Measurements from ENCODE around the gene ORAI3.
"Not testable (repeated sequence)": the region's sequence is repeated elsewhere in the genome, so short reads cannot be mapped to it uniquely, and the experiment has no call there.

ORAI3 gene

DNA sequence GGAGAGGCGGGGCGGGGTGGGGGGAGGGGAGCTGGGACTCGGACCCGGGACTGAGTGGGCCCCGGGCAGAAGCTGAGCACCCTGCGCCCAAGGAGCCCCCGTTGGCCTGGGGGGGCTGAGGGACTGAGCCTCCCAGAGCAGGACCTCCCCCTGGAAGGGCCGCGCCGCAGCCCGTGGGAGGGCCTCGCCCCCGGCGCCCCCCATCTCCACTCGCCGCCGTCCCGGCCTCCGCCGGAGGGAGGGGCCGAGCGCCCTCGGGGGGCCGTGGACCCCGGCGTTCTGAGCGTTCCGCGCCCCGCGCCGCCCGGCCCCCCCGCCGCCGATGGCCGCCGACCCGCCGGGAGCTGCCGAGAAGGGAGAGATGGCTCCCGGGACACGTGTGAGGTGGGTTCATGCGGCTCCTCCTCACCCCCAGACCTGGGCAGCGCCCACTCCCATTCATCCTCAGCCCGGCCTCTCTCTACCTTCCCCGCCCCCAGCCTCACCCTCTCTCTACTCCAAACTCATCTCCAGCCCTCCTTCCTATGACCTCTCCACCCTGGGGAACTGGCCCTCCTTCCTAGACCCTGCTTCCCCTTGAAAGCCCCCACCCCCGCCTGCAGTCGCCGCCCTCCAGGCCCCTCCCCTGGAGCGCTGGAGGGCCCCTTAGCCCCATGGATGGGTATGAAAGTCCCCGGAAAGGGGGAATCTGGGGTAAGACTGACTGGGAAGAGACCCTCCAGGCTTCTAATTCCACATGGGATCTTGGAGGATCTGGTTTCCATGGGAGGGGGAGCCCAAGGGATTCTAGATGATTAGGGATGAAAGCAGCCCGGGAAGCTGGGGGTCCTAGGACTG is 24.6 kb upstream of the ORAI3 start:
- DNase-seq = peak; percentile 30

DNA sequence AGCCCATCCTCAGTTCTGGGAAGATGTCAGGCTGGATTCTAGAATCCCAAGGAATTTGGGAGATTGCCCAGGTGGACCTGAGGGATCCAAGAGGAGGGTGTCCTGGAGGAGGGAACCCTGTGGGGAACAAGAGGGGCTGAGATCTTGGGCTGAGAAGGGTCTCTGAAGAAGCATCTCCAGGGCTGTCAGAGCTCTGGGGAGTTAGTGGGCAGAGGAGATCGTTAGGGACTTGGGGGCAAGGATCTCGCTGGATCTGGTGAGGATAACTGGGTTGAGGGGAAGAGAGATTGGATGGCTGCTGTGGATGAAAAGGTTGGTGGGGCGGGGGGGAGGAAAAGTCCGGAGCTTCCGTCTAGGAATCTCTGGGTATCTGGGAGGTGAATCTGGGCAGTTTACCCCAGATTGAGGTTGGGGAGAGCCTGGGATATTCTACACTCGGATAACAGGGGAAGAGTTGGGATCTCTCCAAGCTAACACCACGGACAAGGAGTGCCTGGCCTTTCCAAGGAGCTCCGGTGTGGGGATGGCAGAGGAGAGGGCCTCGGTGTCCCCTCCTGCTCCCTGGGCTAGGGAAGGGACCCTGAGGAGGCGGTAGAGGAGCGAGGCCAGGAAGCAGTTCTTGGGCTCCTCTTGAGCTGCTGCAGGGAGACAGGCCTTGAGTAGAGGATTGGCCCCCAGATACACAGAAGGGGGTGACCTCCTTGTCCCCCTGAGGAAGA is 23.8 kb upstream of the ORAI3 start:
- no peak for DNase-seq

DNA sequence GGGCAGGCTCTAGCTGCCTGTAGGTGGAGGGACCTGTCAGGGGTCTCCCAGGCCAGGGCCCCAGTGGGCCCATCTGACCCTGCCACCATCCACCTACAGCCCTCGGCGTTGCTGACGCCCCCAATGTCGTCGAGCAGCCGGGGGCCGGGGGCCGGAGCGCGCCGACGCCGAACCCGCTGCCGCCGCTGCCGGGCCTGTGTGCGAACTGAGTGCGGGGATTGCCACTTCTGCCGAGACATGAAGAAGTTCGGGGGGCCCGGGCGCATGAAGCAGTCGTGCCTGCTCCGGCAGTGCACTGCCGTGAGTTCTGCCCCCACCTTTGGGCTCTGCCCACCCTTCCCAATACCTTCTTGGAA is 23.3 kb upstream of the ORAI3 start:
- DNase-seq = no peak

DNA sequence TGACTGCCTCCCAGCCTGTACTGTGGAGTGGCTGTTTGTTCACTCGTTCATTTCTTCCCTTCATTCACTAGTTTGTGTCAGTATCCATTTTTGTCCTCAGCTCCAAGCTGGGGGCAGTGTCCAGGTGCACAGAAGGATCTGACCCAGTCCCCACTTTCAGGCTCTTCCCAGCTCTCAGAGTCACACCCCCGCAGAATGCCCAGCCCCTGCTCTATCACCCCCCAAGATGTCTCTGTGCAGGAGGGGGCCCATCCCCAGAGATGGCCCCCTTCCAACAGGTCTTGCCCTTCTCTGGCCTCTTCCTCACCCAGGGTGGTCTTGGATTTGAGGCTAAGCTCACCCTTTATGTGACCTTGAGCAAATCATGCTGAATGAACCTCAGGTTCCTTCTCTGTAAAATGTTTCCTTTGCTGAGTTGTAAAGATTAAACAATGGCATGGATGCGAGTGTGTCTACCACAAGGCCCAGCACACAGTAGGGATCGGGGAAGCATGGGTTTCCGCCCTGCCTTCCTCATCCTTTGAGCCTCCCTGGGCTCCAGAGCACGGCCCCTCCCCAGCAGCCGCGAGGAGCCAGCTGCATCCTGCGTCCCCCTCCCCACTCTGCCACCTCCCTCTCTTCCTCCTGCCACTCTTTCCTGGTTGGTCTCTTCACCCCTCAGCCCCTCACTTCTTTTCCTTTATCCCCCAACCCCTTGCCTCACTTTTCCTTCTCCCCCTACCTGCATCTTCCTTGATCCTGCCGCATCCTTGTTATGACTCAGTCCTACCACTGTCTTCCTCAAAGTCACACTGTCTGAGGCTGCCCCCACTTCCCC is 22.7 kb upstream of the ORAI3 start:
- DNase-seq = no peak

DNA sequence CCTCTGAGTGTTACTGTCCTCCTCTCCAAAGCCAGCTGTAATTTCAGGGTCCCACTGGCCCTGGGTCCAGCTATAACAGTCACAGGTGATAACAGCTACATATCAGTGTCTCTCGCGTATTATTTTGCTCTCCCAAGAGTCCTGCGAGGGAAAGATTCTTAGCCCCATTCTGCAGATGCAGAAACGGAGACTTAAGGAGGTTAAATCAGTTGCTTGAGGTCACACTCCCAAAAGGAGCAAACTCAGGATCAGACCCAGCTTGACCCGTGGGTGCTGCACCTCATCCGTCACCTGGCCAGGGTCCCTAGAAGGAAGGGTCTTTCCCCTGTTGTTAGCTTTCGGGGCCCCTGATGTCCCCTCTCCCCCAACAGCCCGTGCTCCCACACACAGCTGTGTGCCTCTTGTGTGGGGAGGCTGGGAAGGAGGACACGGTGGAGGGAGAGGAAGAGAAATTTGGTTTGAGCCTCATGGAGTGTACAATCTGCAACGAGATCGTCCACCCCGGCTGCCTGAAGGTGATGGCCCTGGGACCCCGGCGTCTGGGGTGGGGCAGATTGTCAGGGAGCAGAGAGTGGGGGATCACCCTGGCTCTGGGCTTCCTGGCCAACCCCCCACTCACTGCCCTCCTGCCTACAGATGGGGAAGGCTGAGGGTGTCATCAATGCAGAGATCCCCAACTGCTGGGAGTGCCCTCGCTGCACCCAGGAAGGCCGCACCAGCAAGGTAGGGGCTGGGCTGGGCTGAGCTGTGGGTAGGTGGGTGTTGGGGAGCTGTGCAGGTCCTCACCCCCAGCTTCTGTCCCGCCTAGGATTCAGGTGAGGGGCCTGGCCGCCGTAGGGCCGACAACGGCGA is 21.7 kb upstream of the ORAI3 start:
- DNase-seq = no peak

DNA sequence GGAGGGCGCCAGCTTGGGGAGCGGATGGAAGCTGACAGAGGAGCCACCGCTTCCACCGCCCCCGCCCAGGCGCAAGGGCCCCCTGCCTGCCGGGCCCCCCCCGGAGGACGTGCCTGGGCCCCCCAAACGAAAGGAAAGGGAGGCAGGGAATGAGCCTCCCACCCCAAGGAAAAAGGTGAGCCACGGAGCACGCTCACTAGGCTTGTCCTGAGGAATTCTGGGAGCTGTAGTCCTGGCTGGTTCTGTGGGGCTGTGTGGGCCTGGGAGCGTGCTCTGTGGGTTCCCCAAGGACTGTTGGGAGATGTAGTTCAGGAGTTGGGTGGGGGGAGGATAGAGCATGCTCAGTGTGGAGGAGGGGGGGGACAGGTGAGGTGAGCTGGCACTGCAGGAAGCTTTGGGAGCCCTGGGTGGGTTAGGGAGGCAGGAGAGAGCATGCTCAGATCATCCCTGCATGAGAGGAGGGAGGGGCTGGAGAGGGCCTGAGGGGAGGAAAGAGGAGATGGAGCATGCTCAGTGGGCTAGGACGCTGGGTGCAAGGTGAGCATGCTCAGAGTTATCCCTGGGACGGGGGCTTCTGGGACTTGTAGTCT is 21.0 kb upstream of the ORAI3 start:
- no peak for DNase-seq

DNA sequence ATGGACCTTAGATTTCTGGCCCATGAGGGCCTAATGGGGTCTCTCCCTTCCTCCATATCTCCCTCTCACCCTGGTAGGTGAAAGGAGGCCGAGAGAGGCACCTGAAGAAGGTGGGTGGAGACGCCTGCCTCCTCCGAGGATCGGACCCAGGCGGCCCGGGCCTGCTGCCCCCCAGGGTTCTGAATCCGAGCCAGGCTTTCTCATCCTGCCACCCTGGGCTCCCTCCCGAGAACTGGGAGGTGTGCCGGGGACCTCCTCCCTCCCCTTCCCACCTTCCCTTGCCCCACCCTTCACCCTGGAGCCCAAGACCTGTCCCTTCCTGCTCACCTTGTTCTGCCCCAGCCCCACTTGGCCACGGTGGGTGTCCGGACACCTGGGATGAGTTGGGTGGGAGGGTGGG is 20.5 kb upstream of the ORAI3 start:
- DNase-seq = no peak

DNA sequence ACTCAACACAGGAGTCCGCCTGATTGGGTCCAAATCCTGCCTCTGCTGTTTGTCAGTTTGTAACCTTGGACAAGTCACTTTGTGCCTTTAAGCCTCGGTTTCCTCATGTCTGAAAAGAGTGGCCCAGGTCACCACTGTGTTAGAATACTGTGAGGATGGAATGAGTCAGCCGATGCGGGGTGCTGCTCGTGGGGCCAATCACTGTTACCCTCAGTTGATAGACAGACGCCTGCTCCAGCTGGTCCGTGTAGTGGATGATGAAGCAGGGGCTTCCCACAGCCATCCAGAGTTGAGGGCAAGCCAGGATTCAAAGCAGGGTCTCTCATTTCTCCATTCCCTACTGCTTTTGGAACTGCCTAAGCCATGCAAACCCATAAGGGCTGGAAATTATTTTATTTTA is 19.7 kb upstream of the ORAI3 start:
- DNase-seq = no peak

DNA sequence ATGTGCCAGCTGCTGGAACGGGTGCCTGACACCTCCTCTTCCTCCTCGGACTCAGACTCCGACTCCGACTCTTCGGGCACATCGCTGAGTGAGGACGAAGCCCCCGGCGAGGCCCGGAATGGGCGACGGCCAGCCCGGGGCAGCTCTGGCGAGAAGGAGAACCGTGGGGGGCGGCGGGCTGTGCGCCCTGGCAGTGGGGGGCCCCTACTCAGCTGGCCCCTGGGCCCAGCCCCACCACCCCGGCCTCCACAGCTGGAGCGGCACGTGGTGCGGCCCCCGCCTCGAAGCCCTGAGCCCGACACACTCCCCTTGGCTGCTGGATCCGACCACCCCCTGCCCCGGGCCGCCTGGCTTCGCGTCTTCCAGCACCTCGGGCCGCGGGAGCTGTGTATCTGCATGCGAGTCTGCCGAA is 18.7 kb upstream of the ORAI3 start:
- no peak for DNase-seq

DNA sequence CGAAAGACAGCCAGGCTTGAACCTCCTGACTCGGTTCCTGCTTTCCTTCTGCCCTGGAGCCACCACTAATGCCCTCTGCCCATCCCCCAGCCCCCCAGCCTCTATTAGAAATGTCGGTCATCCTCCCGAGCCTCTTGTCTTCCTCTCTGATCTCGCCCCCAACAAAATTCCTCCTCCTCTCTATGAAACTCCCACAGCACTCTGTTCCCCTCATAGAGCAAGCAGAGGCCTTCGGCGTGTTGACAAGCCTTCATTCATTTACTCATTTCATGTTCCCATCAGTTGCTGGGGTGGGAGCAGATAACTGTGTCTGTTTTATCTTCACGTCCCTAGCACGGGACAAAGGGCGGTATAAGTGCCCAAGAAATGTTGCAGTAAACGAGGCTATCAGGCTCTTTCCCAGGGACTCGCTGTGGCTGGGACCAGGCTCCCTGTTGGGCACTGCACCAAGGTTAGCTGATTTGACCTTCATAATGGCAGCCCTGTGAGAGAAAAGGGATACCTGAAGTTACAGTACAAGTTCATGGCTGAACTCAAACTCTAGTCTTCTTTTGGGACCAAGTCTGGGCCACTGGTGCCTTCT is 17.7 kb upstream of the ORAI3 start:
- no peak for DNase-seq

DNA sequence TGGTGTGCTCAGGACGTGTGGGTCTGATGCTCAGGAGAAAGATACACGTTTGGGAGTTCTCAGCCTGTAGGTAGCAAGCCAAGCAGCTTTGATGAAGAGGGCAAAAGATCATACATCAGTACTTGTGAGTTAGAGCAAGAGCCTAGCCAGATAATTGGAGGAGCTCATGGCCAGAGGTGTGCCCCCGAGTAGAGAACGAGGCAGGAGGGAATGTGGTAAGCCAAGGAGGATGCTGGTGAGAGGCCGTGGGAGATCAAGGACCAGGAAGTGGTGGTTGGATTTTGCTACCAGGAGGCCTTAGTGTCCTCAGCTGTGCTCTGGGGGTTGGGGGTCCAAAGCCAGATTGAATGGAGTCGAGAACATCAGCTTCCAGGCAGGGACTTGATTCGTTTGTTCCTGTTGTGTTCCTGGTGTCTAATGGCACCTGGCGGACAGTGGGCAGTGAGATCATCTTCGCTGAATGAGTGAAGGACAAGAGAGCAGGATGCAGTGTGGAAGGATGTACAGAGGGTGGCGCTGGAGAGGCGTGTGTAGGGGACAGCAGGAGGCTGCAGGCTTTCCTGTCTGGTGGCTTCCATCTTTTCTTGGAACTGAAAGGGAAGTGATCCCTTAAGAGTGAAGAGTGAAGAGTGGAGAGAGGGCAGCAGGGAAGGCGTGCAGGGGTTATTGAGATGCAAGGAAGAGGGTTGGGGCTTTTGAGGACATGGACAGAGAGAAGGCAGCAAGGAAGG is 13.9 kb upstream of the ORAI3 start:
- DNase-seq = no peak

DNA sequence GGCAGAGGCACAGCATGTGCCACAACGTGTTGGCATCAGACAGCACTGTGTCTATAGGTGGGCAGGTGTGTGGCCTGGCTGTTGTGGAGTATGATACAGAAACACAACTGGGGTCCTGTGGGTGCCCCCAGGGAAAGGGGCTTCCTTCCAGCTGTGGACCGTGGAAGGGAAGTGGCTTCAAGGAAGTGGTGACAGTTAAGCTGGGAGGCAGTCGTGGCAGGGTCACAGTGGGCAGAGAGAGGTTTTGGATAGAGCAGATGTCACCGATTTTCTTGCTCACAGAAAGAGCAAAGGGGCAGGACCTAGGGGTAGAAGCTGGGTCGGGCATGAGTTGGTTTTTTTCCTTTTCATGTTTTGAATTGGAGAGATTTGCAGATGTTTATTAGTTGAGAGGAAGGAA is 11.2 kb upstream of the ORAI3 start:
- DNase-seq = no peak

DNA sequence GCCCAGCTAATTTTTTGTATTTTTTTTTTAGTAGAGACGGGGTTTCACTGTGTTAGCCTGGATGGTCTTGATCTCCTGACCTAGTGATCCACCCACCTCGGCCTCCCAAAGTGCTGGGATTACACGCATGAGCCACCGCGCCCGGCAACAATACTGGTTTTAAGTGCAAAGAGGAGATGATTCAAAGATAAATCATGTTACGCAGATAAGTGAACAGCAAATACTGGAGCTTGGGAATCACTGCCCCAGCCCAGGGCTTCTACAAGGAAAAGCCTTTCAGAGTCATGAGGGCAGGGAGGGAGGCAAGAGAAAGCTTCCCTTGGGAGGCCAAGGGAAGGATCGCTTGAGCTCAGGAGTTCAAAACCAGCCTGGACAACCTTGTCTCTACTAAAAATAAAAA is 9.3 kb upstream of the ORAI3 start:
- DNase-seq = not testable (repeated sequence)

DNA sequence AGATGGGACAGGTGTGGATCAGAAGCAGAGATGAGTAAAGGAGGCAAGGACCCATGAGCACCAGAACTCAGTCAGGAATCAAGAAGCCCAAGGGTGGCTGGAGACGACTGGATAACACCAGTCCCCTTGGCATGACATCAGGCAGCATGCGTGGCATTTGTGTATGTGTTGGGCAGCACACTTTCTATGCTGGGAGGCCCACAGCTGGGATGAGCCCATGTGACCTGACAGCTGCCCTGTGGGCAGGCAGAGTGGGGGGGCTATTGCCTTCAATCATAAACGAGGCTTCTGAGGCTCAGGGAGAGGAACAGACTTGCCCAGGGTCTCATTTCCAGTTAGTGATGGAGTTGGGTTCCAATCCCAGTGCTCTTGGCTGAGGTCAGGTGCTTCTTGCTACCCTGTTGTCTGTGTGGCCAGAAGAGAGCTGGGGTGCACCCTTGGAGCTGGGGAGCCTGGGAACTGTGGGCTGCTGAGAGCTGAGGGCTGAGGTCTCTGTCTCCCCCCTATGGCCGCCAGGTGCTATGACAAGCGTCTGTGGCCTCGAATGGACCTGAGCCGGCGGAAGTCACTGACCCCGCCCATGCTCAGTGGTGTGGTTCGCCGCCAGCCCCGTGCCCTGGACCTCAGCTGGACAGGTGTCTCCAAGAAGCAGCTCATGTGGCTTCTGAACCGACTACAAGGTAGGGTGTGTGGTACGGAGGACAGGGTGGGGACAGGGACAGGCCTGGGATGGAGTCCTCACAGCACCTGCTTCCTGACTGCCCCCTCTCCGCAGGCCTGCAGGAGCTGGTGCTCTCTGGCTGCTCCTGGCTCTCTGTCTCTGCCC is 7.1 kb upstream of the ORAI3 start:
- peak; percentile 67 for DNase-seq

DNA sequence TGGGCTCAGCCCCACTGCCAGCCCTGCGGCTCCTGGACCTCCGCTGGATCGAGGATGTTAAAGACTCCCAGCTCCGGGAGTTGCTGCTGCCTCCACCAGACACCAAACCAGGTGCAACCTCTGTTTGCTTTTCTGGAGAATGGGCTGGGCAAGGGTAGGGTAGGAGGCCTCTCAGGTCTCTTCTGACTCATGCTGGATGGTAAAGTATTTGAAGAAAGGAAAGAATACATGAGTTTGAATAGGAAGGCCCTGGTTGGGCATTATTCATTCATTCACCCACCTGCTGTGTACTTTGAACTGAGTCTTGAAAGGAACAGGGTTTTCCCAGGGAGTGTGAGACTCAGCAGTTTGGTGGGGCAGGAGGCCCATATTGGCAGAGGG is 6.5 kb upstream of the ORAI3 start:
- no peak for DNase-seq

DNA sequence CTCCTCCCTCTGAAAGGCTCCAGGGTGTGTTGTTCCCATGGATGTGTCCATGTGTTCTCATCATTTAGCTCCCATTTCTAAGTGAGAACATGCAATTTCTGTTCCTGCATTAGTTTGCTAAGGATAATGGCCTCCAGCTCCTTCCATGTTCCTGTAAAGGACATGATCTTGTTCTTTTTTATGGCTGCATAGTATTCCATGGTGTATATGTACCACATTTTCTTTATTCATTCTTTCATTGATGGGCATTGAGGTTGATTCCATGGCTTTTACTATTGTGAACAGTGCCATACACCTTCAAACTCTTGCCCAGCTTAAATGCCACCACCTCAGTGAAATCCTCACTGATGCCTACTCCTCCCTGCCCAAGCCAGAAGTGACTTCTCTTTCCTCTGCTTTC is 4.5 kb upstream of the ORAI3 start:
- DNase-seq = no peak

DNA sequence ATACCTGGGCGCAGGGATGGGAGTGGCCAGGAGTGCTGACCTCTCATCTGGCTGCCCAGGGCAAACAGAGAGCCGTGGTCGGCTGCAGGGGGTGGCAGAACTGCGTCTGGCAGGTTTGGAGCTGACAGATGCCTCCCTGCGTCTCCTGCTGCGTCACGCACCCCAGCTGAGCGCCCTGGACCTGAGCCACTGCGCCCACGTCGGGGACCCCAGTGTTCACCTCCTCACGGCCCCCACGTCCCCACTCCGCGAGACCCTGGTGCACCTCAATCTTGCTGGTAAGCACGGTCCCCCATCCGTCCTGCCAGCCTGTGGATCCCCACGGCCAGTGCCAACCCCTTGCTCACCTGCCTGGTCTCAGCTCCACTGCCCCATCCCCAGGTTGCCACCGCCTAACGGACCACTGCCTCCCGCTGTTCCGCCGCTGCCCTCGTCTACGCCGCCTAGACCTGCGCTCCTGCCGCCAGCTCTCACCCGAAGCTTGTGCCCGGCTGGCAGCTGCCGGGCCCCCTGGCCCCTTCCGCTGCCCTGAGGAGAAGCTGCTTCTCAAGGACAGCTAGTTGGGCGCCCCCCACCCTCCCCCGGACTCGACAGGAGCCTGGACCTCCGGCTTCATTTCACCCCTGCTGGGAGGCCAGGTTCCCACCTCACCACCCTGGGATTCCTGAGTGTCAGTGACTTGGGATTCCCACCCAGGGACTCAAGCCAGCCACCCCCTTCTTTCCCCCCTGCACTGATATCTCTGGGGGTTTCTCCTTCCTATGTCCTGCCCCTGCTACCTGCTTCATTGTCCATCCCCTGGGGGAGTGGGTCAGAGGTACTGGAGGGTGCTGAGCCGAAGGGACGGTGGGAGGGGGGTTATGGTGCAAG is 2.0 kb upstream of the ORAI3 start:
- no peak for DNase-seq

DNA sequence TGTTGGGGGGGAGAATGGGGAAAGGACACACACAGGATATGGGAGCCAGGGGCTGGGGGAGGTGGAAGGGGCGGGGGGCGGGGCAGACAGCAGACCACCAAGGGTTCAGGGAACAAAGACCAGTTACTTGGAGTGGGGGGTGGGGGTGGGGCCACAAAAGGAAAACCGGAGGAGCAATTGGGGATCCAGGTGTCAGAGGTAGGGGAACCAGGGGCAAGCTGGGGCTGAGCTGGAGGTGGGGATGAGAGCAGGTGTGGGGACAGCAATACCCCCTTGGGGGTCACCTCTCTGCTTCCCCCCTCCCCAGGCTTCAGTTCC is 1.4 kb upstream of the ORAI3 start:
- DNase-seq = no peak

DNA sequence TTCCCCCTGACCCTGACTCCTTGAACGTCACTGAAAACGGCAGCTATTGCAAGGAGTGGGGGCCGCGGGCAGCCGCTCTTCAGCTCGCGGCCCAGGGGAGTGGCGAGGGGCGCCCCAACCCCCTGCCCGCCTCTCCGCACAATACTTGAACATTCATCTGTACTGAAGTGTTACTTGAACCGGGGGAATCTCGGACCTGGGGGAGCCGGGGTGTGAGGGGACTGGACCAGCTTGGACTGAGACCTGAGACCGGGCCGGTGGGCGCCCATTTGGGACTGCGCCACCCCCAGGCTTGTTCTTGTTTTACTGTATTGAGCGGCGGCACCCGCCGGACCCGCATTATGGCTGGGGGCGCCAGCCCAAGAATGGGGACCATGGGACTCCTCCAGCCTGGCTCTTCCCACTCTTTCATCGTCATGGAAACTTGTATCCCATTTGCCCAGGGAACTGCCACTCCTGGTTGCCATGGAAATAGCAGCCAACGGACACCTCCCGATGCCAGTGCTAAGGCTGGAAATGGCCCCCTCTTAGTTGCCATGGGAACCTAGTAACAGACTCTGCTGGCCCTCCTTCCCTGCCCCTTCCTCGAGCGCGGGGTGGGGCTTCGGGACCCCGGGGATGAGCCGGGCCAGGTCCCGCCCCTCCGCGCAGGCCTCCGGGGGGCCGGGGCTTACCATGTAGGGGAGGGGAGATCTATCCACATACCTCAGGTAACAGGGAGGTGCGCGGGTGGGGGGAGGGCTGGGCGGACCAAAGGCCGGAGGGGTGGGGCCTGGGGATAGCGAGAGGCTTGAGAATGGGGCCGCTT is 805 bp upstream of the ORAI3 start:
- DNase-seq = peak; percentile 34
